OCI-LY1 (cell line): ENCODE results near the gene IL20.

Experiments
- CTCF ChIP-seq: fragments of 200-600 bp; sonication (generic), shearing (Covaris generic); IDR thresholded peaks from 2 replicates; pipeline ENCODE4 v1.5.1; 2017; ENCODE audit warnings: mild to moderate bottlenecking, antibody characterized with exemption, low read length, moderate library complexity, mixed read lengths
- EZH2 ChIP-seq: fragments of 200-600 bp; sonication (generic), shearing (Covaris generic); IDR thresholded peaks from 2 replicates; pipeline ENCODE4 v1.8.0; 2017; ENCODE audit warnings: borderline replicate concordance, mixed run types, mild to moderate bottlenecking, antibody characterized with exemption, low read length, moderate library complexity, mixed read lengths

GRCh38 chr1:206843626-206844025 is 21.8 kb upstream of the IL20 start:
- no peak for TF ChIP-seq CTCF
- no peak for TF ChIP-seq EZH2
